ENCODE results near the gene SHISAL2A. TPM values are rescaled to one million over a fixed set of nuclear protein-coding genes. Genes with fewer than 3 reads are reported as not detected.

SHISAL2A gene
- total RNA-seq, 1 donor from 2014 or later = not detected

GRCh38 chr1:52628614-52629324, 4.2 kb upstream of the SHISAL2A start:
- H3K4me3 ChIP-seq (ENCODE audit: insufficient read depth, low read depth, low read length) = no peak overlapping the region

GRCh38 chr1:52629325-52629643, 3.7 kb upstream of the SHISAL2A start:
- no peak for DNase-seq (ENCODE audit: low read depth)
- peak overlapping the region; percentile 53 for H2AFZ ChIP-seq (ENCODE audit: low read depth, low read length)
- Mint-ChIP-seq H3K4me1 (ENCODE audit: low read depth, unreplicated experiment) (no peaks in the 10 kb centered on the region), H3K9me3 (ENCODE audit: unreplicated experiment) (peaks cover 6% of the 10 kb centered on the region), H3K27me3 (ENCODE audit: low read depth, unreplicated experiment) (peaks cover 27% of the 10 kb centered on the region), H3K36me3 (ENCODE audit: low read depth, unreplicated experiment) (peaks cover 1% of the 10 kb centered on the region), H3K4me3 (ENCODE audit: unreplicated experiment) (no peak overlapping the region), H3K27ac (ENCODE audit: unreplicated experiment) (no peak overlapping the region)
- peak overlapping the region; percentile 57 for H3K4me2 ChIP-seq (ENCODE audit: low read length)
- no peaks in the 10 kb centered on the region for H3K4me1 ChIP-seq (ENCODE audit: insufficient read depth, low read length)
- no peak overlapping the region for H3K9ac ChIP-seq (ENCODE audit: low read length)
- H3K9me3 ChIP-seq (ENCODE audit: insufficient read depth, low read depth, low read length) = no peaks in the 10 kb centered on the region
- H3K4me3 ChIP-seq (ENCODE audit: insufficient read depth, low read depth, low read length) = no peak overlapping the region
- H3K27me3 ChIP-seq (ENCODE audit: insufficient read depth, low read length) = peaks cover 30% of the 10 kb centered on the region
- H3K79me2 ChIP-seq (ENCODE audit: insufficient read depth, low read length) = no peaks in the 10 kb centered on the region
- H3K36me3 ChIP-seq (ENCODE audit: insufficient read depth, low read length) = no peaks in the 10 kb centered on the region
- FAIRE-seq = no peak
- no peak overlapping the region for H3K27ac ChIP-seq (ENCODE audit: low read depth, low read length)
- no peaks in the 10 kb centered on the region for H4K20me1 ChIP-seq (ENCODE audit: insufficient read depth, low read length)
- no peak for TF ChIP-seq EZH2 (IDR thresholded peaks at IDR 0.05; ENCODE audit: insufficient read depth, low read length)
- TF ChIP-seq, protein P1, sequence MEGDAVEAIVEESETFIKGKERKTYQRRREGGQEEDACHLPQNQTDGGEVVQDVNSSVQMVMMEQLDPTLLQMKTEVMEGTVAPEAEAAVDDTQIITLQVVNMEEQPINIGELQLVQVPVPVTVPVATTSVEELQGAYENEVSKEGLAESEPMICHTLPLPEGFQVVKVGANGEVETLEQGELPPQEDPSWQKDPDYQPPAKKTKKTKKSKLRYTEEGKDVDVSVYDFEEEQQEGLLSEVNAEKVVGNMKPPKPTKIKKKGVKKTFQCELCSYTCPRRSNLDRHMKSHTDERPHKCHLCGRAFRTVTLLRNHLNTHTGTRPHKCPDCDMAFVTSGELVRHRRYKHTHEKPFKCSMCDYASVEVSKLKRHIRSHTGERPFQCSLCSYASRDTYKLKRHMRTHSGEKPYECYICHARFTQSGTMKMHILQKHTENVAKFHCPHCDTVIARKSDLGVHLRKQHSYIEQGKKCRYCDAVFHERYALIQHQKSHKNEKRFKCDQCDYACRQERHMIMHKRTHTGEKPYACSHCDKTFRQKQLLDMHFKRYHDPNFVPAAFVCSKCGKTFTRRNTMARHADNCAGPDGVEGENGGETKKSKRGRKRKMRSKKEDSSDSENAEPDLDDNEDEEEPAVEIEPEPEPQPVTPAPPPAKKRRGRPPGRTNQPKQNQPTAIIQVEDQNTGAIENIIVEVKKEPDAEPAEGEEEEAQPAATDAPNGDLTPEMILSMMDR (IDR thresholded peaks at IDR 0.05; ENCODE audit: insufficient read depth, low read depth, low read length) = no peak

More at GRCh38 chr1:52628614-52629324, 4.2 kb upstream of the SHISAL2A start:
- H3K79me2 ChIP-seq (ENCODE audit: insufficient read depth, low read length) = no peaks in the 10 kb centered on the region
- peak overlapping the region; percentile 57 for H3K4me2 ChIP-seq (ENCODE audit: low read length)
- Mint-ChIP-seq H3K4me1 (ENCODE audit: low read depth, unreplicated experiment) (no peaks in the 10 kb centered on the region), H3K27me3 (ENCODE audit: low read depth, unreplicated experiment) (peaks cover 22% of the 10 kb centered on the region), H3K27ac (ENCODE audit: unreplicated experiment) (no peak overlapping the region), H3K9me3 (ENCODE audit: unreplicated experiment) (peaks cover 3% of the 10 kb centered on the region), H3K36me3 (ENCODE audit: low read depth, unreplicated experiment) (peaks cover 1% of the 10 kb centered on the region), H3K4me3 (ENCODE audit: unreplicated experiment) (no peak overlapping the region)
- H3K27ac ChIP-seq (ENCODE audit: low read depth, low read length) = no peak overlapping the region
- no peak overlapping the region for H3K9ac ChIP-seq (ENCODE audit: low read length)
- peak overlapping the region; percentile 53 for H2AFZ ChIP-seq (ENCODE audit: low read depth, low read length)
- FAIRE-seq (no peak), DNase-seq (ENCODE audit: low read depth) (no peak)
- TF ChIP-seq, protein P1 (IDR thresholded peaks at IDR 0.05; ENCODE audit: insufficient read depth, low read depth, low read length) = no peak
- TF ChIP-seq EZH2 (IDR thresholded peaks at IDR 0.05; ENCODE audit: insufficient read depth, low read length) = no peak
- no peaks in the 10 kb centered on the region for H3K36me3 ChIP-seq (ENCODE audit: insufficient read depth, low read length)
- H4K20me1 ChIP-seq (ENCODE audit: insufficient read depth, low read length) = no peaks in the 10 kb centered on the region
- H3K9me3 ChIP-seq (ENCODE audit: insufficient read depth, low read depth, low read length) = no peaks in the 10 kb centered on the region
- peaks cover 25% of the 10 kb centered on the region for H3K27me3 ChIP-seq (ENCODE audit: insufficient read depth, low read length)
- H3K4me1 ChIP-seq (ENCODE audit: insufficient read depth, low read length) = no peaks in the 10 kb centered on the region

- Histone ChIP-seq H3K79me2 (ENCODE audit: insufficient read depth, low read length) (no peaks in the 10 kb centered on the region), H3K4me1 (ENCODE audit: insufficient read depth, low read length) (no peaks in the 10 kb centered on the region), H3K36me3 (ENCODE audit: insufficient read depth, low read length) (no peaks in the 10 kb centered on the region), H3K4me3 (ENCODE audit: insufficient read depth, low read depth, low read length) (no peak overlapping the region), H3K4me2 (ENCODE audit: low read length) (peak overlapping the region; percentile 57), H3K9ac (ENCODE audit: low read length) (no peak overlapping the region), H4K20me1 (ENCODE audit: insufficient read depth, low read length) (no peaks in the 10 kb centered on the region), H3K9me3 (ENCODE audit: insufficient read depth, low read depth, low read length) (no peaks in the 10 kb centered on the region), H3K27me3 (ENCODE audit: insufficient read depth, low read length) (peaks cover 32% of the 10 kb centered on the region), H3K27ac (ENCODE audit: low read depth, low read length) (no peak overlapping the region), H2AFZ (ENCODE audit: low read depth, low read length) (peak overlapping the region; percentile 53)
- DNase-seq (ENCODE audit: low read depth) = no peak
- Mint-ChIP-seq H3K4me1 (ENCODE audit: low read depth, unreplicated experiment) (no peaks in the 10 kb centered on the region), H3K27ac (ENCODE audit: unreplicated experiment) (no peak overlapping the region), H3K9me3 (ENCODE audit: unreplicated experiment) (peaks cover 6% of the 10 kb centered on the region), H3K27me3 (ENCODE audit: low read depth, unreplicated experiment) (peaks cover 30% of the 10 kb centered on the region), H3K36me3 (ENCODE audit: low read depth, unreplicated experiment) (peaks cover 1% of the 10 kb centered on the region), H3K4me3 (ENCODE audit: unreplicated experiment) (no peak overlapping the region)
- TF ChIP-seq, protein P1 (IDR thresholded peaks at IDR 0.05; ENCODE audit: insufficient read depth, low read depth, low read length) = no peak
- no peak for TF ChIP-seq EZH2 (IDR thresholded peaks at IDR 0.05; ENCODE audit: insufficient read depth, low read length)
- no peak for FAIRE-seq
These were observed 3.3 kb upstream of the SHISAL2A start for GRCh38 chr1:52629667-52630066.

Data from astrocyte (in vitro differentiated cells and primary cell).